Activated naive CD8-positive, alpha-beta T cell treated with anti-CD3 and anti-CD28 coated beads for 36 hours (primary cell): ENCODE data around the gene MIGA1. TPM values are rescaled to one million over a fixed set of nuclear protein-coding genes. Genes with fewer than 3 reads are reported as not detected.
A peak's percentile ranks its signal among the peaks of the same experiment; 100 is the strongest.
"Not testable (repeated sequence)": the region's sequence is repeated elsewhere in the genome, so short reads cannot be mapped to it uniquely, and the experiment has no call there.

Experiments
- DNase-seq: peaks from one replicate; pipeline ENCODE4 v3.0.0; 2021
- H3K27ac Mint-ChIP-seq: one replicate; pipeline ENCODE4 v1.8.0; 2022; ENCODE audit warnings: mild to moderate bottlenecking, moderate library complexity, mixed read lengths
- H3K27me3 Mint-ChIP-seq: one replicate; pipeline ENCODE4 v1.8.0; 2022; ENCODE audit warnings: mild to moderate bottlenecking, mixed read lengths
- H3K36me3 Mint-ChIP-seq: one replicate; pipeline ENCODE4 v1.8.0; 2021; ENCODE audit warnings: mild to moderate bottlenecking, mixed read lengths
- H3K4me1 Mint-ChIP-seq: one replicate; pipeline ENCODE4 v1.8.0; 2021; ENCODE audit warnings: mixed read lengths
- H3K4me3 Mint-ChIP-seq: one replicate; pipeline ENCODE4 v1.8.0; 2022; ENCODE audit warnings: mild to moderate bottlenecking, moderate library complexity, mixed read lengths
- H3K9me3 Mint-ChIP-seq: one replicate; pipeline ENCODE4 v1.8.0; 2022; ENCODE audit warnings: mixed read lengths
- total RNA-seq, 2 experiments: library from RNA; stranded (reverse); gene quantifications; one replicate each; pipeline ENCODE4 v1.2.3, GENCODE V29; 2021

MIGA1 gene
- total RNA-seq, 2 experiments from 2014 or later = 6.1 to 7.5 TPM

DNA sequence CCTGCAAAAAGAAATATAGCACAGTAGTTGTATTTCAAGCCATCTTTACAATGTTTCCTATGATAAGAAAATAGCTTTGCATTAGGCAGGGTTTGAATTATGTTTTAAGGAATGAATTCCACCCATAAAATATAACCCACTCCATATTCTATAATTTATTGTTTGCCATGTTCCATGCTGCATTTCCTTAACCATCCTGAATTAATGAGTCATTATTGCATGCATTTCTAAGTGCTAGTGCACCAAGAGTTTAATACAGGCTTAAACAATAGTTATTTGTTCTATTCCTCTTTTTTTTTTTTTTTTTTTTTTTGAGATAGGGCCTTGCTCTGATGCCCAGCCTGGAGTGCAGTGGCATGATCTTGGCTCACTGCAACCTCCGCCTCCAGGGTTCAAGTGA, 45.2 kb downstream of the MIGA1 start:
- Mint-ChIP-seq H3K9me3 (no peaks in the 10 kb centered on the region), H3K4me1 (peaks cover 6% of the 10 kb centered on the region)
- no peak for DNase-seq

DNA sequence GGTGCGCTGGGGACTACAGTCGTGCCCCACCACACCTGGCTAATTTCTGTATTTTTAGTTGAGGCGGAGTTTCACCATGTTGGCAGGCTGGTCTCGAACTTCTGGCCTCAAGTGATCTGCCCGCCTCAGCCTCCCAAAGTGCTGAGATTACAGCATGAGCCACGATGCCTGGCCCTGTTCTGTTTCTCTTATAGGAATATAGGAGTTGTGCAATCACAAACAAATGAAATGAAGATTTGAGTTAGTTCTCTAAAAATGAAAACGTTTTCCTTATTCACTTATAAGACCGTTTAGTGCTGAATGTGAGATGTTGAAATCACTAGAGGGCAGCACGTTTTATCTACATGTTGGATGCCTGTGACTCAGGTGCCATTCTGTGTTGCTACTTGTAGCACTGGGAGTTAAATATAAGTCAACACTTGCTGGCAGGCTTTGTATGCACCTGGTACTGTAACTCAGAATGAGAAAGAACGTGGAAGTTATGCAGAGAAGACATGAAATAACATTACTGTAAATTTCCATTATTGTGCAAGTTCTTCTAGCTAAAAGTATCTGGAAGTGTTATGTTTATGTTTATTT, 45.8 kb downstream of the MIGA1 start:
- Mint-ChIP-seq H3K36me3 (peaks cover 14% of the 10 kb centered on the region), H3K4me1 (peaks cover 6% of the 10 kb centered on the region), H3K27ac (no peak overlapping the region), H3K9me3 (no peaks in the 10 kb centered on the region), H3K4me3 (no peak overlapping the region), H3K27me3 (no peaks in the 10 kb centered on the region)
- no peak for DNase-seq

More for the DNA sequence above, 45.2 kb downstream of the MIGA1 start:
- Mint-ChIP-seq H3K4me3 (no peak overlapping the region), H3K36me3 (peaks cover 17% of the 10 kb centered on the region), H3K27ac (no peak overlapping the region), H3K27me3 (no peaks in the 10 kb centered on the region)

DNA sequence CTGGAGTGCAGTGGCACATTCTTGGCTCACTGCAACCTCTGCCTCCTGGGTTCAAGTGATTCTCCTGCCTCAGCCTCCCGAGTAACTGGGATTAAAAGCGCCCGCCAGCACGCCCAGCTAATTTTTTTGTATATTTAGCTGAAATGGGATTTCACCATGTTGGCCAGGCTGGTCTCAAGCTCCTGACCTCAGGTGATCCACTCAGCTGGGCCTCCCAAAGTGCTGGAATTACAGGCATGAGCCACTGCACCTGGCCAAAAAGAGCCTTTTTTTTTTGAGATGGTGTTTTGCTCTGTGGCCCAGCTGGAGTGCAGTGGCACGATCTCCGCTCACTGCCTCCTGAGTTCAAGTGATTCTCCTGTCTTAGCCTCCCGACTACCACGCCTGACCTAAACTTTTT, 47.4 kb downstream of the MIGA1 start:
- H3K36me3 Mint-ChIP-seq, H3K27ac Mint-ChIP-seq: not testable (repeated sequence)

DNA sequence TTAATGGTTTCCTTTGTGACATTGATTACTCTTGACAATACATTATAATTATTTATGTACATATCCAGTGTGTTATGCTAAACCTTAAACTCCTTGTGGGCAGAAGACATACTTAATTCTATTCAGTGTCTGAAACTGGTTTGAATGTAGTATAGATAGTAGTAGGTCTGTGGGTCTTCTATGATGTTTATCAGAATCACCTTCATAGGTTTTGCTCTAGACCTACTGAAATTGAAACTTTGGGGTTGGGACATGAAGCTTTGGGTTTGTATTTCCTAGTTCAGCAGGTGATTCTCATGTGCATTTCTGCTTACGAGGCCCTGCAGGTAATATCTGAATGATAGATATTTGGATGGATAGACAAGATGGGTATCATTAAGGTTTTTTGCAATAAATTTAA, 48.6 kb downstream of the MIGA1 start:
- H3K36me3 Mint-ChIP-seq = peaks cover 5% of the 10 kb centered on the region
- no peak overlapping the region for H3K4me3 Mint-ChIP-seq

More for the DNA sequence above, 47.4 kb downstream of the MIGA1 start:
- H3K4me1 Mint-ChIP-seq, H3K9me3 Mint-ChIP-seq, H3K27me3 Mint-ChIP-seq, DNase-seq, H3K4me3 Mint-ChIP-seq: not testable (repeated sequence)

DNA sequence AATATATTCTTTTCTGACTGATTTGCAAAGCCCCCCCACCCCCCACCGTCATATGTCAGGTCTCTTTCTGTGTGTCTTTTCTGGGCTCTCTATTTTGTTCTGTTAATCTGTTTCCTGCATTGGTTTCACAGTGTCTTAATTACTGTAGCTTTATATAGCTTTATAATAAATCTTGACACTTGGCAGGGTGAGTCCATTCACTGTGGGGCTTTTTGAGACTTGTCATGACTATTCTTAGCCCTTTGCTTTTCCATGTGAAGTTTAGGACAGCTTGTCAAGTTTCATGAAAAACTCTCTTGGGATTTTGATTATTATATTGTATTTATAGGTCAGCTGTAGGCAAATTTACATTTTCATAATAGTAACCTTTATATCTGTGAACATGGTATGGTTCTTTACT, 50.4 kb downstream of the MIGA1 start:
- no peak overlapping the region for H3K4me3 Mint-ChIP-seq
- H3K27ac Mint-ChIP-seq = no peak overlapping the region
- peaks cover 12% of the 10 kb centered on the region for H3K4me1 Mint-ChIP-seq
- no peaks in the 10 kb centered on the region for H3K27me3 Mint-ChIP-seq
- H3K36me3 Mint-ChIP-seq = peaks cover 5% of the 10 kb centered on the region
- H3K9me3 Mint-ChIP-seq = no peaks in the 10 kb centered on the region
- no peak for DNase-seq

More for the DNA sequence above, 48.6 kb downstream of the MIGA1 start:
- no peak overlapping the region for H3K27ac Mint-ChIP-seq
- H3K27me3 Mint-ChIP-seq = no peaks in the 10 kb centered on the region
- H3K9me3 Mint-ChIP-seq = no peaks in the 10 kb centered on the region
- no peak for DNase-seq
- peaks cover 12% of the 10 kb centered on the region for H3K4me1 Mint-ChIP-seq

DNA sequence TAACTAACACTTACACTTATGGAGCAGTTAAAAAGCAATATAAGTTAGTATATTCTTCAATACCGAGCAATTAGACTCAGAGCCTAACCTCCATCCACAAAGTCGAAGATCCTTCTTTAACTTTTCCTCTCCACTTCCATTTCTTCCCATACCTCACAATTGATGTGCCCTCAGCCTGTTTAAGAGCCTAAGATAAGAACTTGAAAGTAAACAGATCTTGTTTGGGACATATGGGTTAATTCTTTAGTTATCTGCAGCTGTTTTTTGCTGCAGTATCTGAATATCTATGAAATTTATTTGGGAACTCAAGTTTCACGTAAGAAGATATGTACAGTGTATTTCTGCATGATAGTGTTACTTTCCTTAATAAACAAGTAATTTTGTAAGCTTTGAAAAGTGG, 51.5 kb downstream of the MIGA1 start:
- Mint-ChIP-seq H3K9me3 (no peaks in the 10 kb centered on the region), H3K27me3 (no peaks in the 10 kb centered on the region), H3K4me1 (peaks cover 8% of the 10 kb centered on the region), H3K4me3 (no peak overlapping the region), H3K27ac (no peak overlapping the region), H3K36me3 (peaks cover 2% of the 10 kb centered on the region)
- DNase-seq = no peak

GRCh38 chr1:77831566-77831965, 52.1 kb downstream of the MIGA1 start:
- Mint-ChIP-seq H3K4me1 (peaks cover 8% of the 10 kb centered on the region), H3K27ac (no peak overlapping the region)

DNA sequence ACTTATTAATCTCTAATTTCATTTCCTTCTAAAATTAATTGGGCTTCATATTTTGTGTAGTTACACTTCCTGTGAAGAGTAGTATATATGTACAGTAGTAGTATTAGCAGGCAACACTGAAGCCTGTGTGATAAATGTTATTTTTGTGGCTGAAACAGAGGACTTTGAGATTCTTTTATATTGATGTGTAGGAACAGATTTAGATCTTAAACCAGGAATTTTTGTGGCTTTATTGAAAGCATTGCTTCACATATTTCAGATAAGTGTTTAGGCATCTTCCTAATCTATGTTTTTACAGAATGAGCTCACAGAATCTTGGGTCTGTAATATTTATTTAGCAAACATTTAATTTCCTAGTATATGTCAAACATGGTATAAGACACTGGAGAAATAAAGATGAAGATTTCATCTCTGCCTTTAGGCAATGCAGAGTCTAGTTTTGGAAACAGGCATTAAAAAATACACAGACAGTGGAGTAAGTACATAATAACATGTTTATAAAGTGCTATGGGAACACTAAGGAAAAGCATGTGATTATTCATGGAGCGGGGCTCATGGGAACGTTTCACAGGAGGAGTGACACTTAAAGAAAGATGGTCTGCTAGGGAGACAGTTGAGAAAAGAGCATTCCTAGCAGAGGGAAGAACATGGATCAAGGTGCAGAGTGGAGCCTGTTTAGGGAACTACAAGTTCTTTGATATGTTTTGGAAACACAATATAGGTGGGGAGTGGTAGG, 52.7 kb downstream of the MIGA1 start:
- no peaks in the 10 kb centered on the region for H3K9me3 Mint-ChIP-seq
- H3K4me1 Mint-ChIP-seq = peaks cover 8% of the 10 kb centered on the region
- no peaks in the 10 kb centered on the region for H3K27me3 Mint-ChIP-seq
- no peak overlapping the region for H3K27ac Mint-ChIP-seq
- H3K36me3 Mint-ChIP-seq = peaks cover 3% of the 10 kb centered on the region
- H3K4me3 Mint-ChIP-seq = no peak overlapping the region
- no peak for DNase-seq

More at GRCh38 chr1:77831566-77831965, 52.1 kb downstream of the MIGA1 start:
- peaks cover 3% of the 10 kb centered on the region for H3K36me3 Mint-ChIP-seq
- H3K27me3 Mint-ChIP-seq = no peaks in the 10 kb centered on the region
- H3K9me3 Mint-ChIP-seq = no peaks in the 10 kb centered on the region
- H3K4me3 Mint-ChIP-seq = no peak overlapping the region
- DNase-seq = no peak

DNA sequence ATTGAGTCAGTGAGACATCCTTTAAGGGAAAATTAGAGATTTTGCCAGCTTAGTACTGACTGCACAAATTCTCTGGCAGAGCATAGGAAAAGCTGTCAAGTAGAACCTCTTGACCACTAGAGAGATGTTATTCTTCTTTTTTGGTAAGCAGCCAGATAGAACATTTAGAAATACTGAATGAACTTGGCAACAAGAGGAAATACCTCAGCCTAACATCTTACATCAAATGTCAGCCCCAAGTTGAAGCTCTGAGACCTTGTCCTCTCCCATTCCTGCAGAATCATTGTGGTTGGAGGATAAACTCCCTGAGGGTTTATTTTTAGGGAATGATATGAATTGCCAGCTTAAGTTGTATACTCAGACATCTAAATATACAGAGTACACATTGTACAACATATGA, 53.5 kb downstream of the MIGA1 start:
- no peaks in the 10 kb centered on the region for H3K27me3 Mint-ChIP-seq
- peaks cover 8% of the 10 kb centered on the region for H3K4me1 Mint-ChIP-seq
- peaks cover 3% of the 10 kb centered on the region for H3K36me3 Mint-ChIP-seq
- no peak overlapping the region for H3K4me3 Mint-ChIP-seq
- DNase-seq = no peak
- no peaks in the 10 kb centered on the region for H3K9me3 Mint-ChIP-seq
- no peak overlapping the region for H3K27ac Mint-ChIP-seq

DNA sequence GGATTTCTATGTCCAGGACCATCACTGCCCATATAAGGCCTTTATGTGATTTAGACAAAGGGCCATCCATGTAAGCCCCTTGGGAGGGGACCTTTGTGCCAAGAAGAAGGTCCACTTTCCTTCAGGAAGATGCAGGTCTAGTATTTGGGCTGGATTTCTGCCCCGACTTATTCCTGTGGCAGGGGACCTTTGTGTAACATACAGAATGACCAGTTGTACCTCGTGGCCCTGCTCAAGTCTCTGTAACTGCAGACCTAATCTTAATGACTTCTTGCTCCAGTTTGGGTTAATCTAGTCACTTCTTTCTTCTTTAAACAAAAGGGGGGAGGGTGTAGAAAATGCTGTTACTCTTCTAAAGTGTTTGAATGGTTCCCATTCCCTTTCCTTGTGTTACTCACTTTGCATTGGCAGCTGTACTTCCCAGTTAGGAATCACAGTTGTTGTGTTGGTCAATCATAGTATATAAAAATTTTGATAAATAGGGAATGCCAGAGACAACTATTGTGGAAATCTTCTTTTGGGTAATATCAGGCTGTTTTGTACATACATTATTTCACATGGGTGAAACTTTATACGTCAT, 54.2 kb downstream of the MIGA1 start:
- no peak overlapping the region for H3K27ac Mint-ChIP-seq

GRCh38 chr1:77834771-77835334, 55.4 kb downstream of the MIGA1 start:
- peaks cover 6% of the 10 kb centered on the region for H3K4me1 Mint-ChIP-seq
- H3K4me3 Mint-ChIP-seq = no peak overlapping the region
- H3K9me3 Mint-ChIP-seq = no peaks in the 10 kb centered on the region
- no peak for DNase-seq
- no peaks in the 10 kb centered on the region for H3K27me3 Mint-ChIP-seq
- no peak overlapping the region for H3K27ac Mint-ChIP-seq
- peaks cover 3% of the 10 kb centered on the region for H3K36me3 Mint-ChIP-seq

More for the DNA sequence above, 54.2 kb downstream of the MIGA1 start:
- no peak overlapping the region for H3K4me3 Mint-ChIP-seq
- H3K27me3 Mint-ChIP-seq = no peaks in the 10 kb centered on the region
- no peak for DNase-seq
- peaks cover 6% of the 10 kb centered on the region for H3K4me1 Mint-ChIP-seq
- peaks cover 3% of the 10 kb centered on the region for H3K36me3 Mint-ChIP-seq
- no peaks in the 10 kb centered on the region for H3K9me3 Mint-ChIP-seq

GRCh38 chr1:77841574-77841973, 62.1 kb downstream of the MIGA1 start:
- Mint-ChIP-seq H3K27me3 (no peaks in the 10 kb centered on the region), H3K27ac (no peak overlapping the region), H3K4me1 (peaks cover 6% of the 10 kb centered on the region), H3K4me3 (no peak overlapping the region), H3K9me3 (no peaks in the 10 kb centered on the region), H3K36me3 (peaks cover 3% of the 10 kb centered on the region)
- no peak for DNase-seq

DNA sequence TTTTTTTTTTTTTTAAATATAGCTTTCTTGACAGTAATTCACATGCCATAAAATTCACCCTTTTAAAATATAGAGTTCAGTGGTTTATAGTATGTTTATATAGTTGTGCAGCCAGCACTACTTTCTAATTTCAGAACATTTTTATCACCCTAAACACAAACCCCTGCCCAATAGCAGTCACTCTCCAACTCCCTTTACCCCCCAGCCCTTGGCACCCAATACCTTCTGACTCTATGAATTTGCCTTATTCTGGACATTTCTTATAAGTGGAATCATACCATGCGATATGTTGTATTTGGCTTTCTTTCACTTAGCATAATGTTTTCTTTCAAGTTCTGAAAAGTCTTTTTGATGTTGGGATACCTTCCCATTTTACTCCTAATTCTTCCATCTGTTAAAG, 66.5 kb downstream of the MIGA1 start:
- Mint-ChIP-seq H3K4me3 (no peak overlapping the region), H3K4me1 (peaks cover 8% of the 10 kb centered on the region), H3K9me3 (no peaks in the 10 kb centered on the region)

DNA sequence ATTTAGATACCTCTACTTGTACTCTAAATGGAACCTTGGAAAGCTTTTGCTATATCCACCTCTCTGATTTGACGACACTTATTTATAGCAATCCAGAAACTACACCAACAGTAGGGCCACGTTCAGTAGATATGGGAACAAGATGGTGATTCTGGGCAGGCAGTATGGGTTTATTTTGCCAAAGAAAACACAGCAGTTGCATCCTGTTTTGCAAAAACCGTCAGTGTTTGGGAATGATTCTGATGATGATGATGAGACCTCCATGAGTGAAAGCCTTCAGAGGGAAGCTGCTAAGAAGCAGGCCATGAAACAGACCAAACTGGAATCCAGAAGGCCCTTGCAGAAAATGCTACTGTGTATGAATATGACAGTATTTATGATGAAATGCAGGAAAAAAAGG, 67.5 kb downstream of the MIGA1 start:
- H3K36me3 Mint-ChIP-seq = peaks cover 10% of the 10 kb centered on the region
- no peaks in the 10 kb centered on the region for H3K27me3 Mint-ChIP-seq
- DNase-seq = no peak
- H3K9me3 Mint-ChIP-seq = no peaks in the 10 kb centered on the region
- H3K27ac Mint-ChIP-seq = no peak overlapping the region
- H3K4me1 Mint-ChIP-seq = peaks cover 7% of the 10 kb centered on the region
- no peak overlapping the region for H3K4me3 Mint-ChIP-seq

More for the DNA sequence above, 66.5 kb downstream of the MIGA1 start:
- Mint-ChIP-seq H3K27ac (no peak overlapping the region), H3K27me3 (no peaks in the 10 kb centered on the region), H3K36me3 (peaks cover 10% of the 10 kb centered on the region)
- DNase-seq = no peak

DNA sequence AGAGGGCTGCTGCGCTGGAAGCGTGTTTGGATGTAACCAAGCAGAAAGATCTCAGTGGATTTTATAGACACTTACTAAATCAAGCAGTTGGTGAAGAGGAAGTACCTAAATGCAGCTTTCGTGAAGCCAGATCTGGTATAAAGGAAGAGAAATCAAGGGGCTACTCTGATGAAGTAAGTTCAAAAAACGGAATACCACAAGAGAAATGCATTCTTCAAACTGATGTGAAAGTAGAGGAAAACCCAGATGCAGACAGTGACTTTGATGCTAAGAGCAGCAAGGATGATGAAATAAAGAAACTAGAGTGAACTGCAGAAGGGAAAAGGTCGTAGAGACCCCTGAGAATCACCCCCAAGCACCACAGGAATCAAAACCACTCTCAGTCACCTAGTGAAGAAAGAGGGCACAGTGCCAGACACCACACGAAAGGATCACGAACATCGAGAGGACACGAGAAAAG, 68.2 kb downstream of the MIGA1 start:
- Mint-ChIP-seq H3K27me3 (no peaks in the 10 kb centered on the region), H3K9me3 (no peaks in the 10 kb centered on the region), H3K27ac (no peak overlapping the region), H3K4me1 (peaks cover 7% of the 10 kb centered on the region), H3K36me3 (peaks cover 10% of the 10 kb centered on the region), H3K4me3 (no peak overlapping the region)
- DNase-seq = peak; percentile 65
